T1000 (cell line): ENCODE measurements around the gene SRGAP2.
"Not testable (repeated sequence)": the region's sequence is repeated elsewhere in the genome, so short reads cannot be mapped to it uniquely, and the experiment has no call there.

ENCODE experiments used
- DNase-seq: peaks from one replicate; lab custom pipeline; 2025; ENCODE audit warnings: mixed read lengths; lab: John Stamatoyannopoulos, UW

SRGAP2 gene

GRCh38 chr1:206203364-206204158, at the start of gene SRGAP2:
Gene SRGAP2 (plus strand): TSS chr1:206203541. CDS start chr1:206205971, 2,430 bp downstream.
- DNase-seq, result peak; percentile 82

DNA sequence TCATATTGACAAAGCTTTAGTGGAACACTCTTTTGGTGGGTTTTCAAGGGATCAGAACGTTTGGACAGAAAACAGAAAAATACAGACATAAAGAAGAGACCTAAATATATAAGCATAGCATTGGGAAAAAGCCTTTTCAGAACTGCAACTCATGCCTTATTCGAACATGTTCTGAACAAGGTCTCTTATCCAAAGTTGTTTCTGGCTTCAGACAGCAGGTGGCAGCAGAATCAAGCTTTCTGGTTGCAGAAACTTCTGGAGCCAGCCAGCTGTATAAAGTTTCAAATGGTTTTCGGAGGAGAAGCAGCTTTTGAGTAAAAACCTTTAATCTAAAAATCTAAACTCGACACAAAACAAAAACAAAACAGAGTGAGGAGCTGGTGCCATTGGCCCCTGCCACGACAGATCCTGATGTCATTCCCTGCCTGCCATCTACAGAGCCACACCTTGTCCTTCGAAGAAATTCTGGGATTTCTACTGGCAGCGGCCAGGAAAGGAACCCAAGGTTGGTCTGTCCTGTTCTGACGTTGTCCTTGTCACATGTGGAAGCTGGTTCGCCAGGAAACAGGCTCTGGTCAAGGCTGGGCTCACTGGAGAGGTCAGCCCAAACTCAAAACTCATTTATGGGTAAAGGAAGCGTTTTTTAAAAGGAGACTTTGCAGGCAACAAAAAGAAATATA, 35.9 kb upstream of the SRGAP2 start:
- DNase-seq, result not testable (repeated sequence)

- not testable (repeated sequence) for DNase-seq
Measured at GRCh38 chr1:206169794-206170193, 33.5 kb upstream of the SRGAP2 start.

- DNase-seq, result not testable (repeated sequence)
Measured at GRCh38 chr1:206173110-206173719, 30.1 kb upstream of the SRGAP2 start.

DNA sequence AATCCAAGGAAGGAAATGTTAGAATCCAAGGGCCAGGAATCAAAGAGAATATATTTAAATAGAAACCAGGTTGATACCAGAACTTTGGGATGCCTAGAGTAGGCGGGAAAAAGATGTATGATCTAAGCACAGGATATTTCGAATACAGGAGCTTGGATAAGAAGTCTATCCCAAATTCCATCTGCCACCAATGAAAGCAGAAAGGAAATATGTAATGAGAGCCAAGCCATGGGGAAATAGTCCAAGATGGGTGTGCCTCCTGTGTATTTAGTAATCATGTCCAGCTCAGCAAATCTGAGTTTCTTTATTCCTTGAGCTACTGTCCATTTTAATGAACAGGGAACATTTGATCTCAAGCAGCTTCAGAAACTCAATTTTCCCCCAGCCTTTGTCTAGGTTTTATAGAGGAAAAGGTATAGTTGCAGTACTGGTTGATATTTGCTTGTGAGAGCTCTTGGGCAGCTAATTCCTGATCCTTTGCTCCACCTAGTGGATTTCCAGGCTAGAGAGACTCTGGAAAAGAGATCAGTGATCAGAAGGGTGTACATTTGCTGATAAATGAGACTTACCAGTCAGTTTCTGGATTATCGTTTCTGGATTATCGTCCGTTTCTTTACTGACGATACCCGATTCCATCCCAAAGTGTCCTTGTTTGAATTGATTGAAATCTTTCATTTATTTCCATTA, 29.0 kb upstream of the SRGAP2 start:
- not testable (repeated sequence) for DNase-seq

GRCh38 chr1:206175459-206176113, 27.8 kb upstream of the SRGAP2 start:
- DNase-seq, result not testable (repeated sequence)

DNA sequence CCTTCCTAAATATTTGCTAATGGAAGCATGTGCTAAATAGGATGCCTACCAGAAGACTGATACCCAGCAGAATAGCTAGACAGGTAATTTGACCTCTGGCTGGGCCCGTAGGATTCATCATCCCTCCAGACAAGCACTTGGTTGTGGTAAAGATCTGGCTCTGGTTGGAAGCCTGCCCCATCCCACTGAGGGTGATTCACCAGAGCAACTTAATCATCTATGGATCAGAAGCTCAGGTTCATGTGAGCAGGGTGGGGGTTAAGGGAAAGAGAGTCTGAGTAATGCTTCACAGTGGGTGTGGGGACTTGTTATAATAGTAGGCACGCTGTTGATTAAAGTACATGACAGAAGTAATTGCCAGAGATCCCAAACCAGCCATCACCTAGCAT, 27.2 kb upstream of the SRGAP2 start:
- DNase-seq, result peak; percentile 69

DNA sequence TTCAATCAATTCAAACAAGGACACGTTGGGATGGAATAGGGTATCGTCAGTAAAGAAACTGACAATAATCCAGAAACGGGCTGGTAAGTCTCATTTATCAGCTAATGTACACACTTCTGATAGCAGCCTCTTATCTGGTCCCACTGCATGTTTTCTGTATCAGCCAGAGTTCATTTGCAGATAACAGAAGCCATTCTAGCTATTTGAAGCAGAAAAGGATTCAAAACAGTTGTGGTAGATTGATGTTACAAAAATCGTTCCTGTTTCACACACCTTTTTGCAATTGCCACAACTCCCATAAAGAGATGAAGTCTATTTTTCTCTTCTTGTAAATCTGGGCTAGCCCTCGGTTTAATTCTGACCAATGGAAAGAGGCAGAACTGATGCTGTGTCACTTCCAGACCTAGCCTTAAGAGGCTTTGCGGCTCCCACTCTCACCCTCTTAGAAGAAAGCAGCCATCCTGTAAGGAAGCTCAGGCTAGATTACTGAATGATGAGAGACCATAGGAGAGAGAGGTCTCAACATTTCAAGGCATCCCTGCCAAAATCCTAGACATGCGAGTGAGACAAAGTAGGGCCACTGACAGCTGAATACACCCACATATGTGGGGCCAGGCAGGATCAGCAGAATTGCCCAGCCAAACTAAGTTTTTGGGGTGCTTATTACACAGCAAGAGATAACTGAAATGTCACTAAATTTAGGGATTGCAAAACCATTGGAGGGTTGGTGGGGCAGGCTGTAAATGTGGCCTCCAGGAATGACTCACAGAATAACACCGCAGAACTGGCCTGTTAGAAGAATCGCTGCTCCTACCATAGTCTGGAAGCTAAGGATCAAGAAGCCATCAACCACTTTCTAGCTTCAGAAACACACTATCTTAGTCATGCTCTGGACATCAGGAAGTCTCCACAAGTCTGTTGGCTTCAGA, 25.0 kb upstream of the SRGAP2 start:
- not testable (repeated sequence) for DNase-seq

GRCh38 chr1:206179666-206180065, 23.7 kb upstream of the SRGAP2 start:
- not testable (repeated sequence) for DNase-seq

GRCh38 chr1:206182368-206183317, 20.7 kb upstream of the SRGAP2 start:
- not testable (repeated sequence) for DNase-seq

DNA sequence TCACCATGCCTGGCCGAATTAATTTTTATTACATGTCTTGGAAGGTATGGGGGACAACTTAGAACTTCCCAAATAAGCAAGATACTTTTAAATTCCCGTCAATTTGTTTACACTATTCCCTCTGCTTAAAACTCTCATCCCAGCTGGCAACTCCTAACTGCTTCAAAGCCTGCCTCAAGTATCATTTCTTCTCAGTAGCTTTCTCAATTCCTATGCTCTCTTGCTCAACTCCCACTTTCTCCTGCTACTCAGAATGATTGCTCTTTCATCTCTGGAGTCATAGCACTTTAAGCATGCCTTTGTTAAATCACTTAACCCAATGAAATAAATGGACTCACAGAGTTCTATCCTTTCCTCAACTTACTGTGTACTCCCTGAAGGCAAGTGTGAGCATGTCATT, 19.6 kb upstream of the SRGAP2 start:
- not testable (repeated sequence) for DNase-seq

GRCh38 chr1:206185778-206186177, 17.6 kb upstream of the SRGAP2 start:
- DNase-seq, result not testable (repeated sequence)

- DNase-seq, result not testable (repeated sequence)
Measured at GRCh38 chr1:206186826-206187225, 16.5 kb upstream of the SRGAP2 start.

- DNase-seq, result not testable (repeated sequence)
Measured at GRCh38 chr1:206195182-206195581, 8.2 kb upstream of the SRGAP2 start.

DNA sequence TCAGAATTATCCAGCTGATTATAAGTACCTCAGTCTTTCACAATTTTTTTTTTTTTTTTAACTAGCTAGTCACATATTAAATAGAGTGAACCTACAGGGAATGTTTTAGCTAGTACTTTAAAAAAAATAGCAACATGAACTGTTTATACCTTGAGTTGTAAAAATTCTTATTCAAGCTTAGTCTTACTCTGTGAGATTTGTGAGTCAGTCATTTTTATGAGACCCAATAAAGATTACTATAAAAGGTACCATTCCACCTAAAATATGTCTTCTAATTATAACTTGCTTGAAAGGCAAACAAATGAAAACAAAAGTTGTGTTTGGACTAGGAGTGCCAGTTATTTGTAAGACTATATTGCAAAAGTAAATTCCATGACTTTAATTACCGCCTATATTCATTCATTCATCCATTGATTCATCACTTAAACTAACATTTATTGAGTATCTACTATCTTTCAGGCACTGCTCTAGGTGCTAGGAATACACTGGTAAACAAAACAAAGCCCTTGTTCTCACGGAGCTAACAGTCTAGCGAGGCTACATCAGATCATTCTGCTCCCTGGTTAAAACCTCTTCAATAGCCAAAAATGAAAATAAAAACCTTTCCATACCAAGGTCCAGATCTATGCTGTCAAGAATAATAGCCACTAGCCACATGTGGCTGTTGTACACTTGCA, 6.5 kb upstream of the SRGAP2 start:
- not testable (repeated sequence) for DNase-seq

GRCh38 chr1:206202789-206203363, 465 bp upstream of the SRGAP2 start, which contains the start of gene FAM72A:
Gene FAM72A (minus strand): TSS chr1:206202839. CDS start chr1:206202025, 814 bp downstream.
- DNase-seq, result peak; percentile 99

DNA sequence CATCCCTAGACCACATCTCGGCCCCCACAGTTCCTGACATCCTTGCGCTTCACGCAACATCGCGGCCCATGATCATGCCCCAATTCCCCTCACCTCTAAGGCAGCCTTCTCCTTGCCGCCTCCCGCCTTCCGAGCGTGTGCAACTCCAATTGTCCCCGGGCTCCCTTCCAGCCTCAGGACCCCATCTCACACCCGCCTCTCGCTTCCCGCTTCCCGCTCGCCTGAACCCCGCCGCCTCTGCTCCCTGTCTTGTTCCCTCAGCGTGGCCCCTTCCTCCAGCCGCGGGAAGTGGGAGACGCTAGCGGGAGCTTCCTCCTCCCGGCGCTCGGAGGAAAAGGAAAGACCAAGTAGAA, 794 bp downstream of the SRGAP2 start:
- DNase-seq, result not testable (repeated sequence)

DNA sequence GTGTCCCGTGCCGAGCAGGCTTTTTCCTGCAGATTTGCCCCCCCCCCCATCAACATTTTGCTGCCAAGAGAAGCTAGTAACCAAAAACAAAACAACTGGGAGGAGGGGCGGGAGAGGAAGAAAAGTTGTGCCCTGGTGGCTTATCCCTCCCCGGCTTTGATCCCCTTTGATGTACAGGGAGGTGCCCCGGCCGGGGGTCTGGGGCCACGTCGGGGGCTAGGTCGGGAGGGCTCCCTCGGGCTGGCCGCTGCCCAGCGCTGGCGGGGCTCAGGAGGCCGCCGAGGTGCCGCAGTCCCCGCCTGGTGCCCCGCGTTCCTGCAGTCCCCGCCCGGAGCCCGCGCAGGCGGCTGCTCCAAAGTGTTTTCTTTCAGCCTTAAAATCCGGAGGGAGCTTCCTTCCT, 1.5 kb downstream of the SRGAP2 start:
- DNase-seq, result not testable (repeated sequence)
